Mucosa of rectum (tissue), 2 donors: ENCODE measurements around the gene SH3RF3.

Experiments
- H3K27ac ChIP-seq, 2 donors: one replicate each; pipeline ENCODE4 v1.7.0; 2013; ENCODE audit warnings: inconsistent platforms in 2 of 2, low read depth in 2 of 2, low read length in 2 of 2
- H3K27me3 ChIP-seq, 2 donors: one replicate each; pipeline ENCODE4 v1.7.0; 2013; ENCODE audit warnings: low read length in 2 of 2; ENCODE audit not compliant: control insufficient read depth in 2 of 2, insufficient read depth in 2 of 2
- H3K36me3 ChIP-seq, 2 donors: one replicate each; pipeline ENCODE4 v1.7.0; 2013; ENCODE audit warnings: low read length in 2 of 2; ENCODE audit not compliant: control insufficient read depth in 2 of 2, insufficient read depth in 2 of 2
- H3K4me1 ChIP-seq, 2 donors: one replicate each; pipeline ENCODE4 v1.7.0; 2013; ENCODE audit warnings: low read length in 2 of 2, mild to moderate bottlenecking in 1 of 2; ENCODE audit not compliant: control insufficient read depth in 2 of 2, insufficient read depth in 2 of 2
- H3K4me3 ChIP-seq, 2 donors: one replicate each; pipeline ENCODE4 v1.7.0; 2013; ENCODE audit warnings: low read length in 2 of 2
- H3K9ac ChIP-seq, 2 donors: one replicate each; pipeline ENCODE4 v1.7.0; 2013; ENCODE audit warnings: low read length in 2 of 2, low read depth in 1 of 2, mild to moderate bottlenecking in 1 of 2
- H3K9me3 ChIP-seq, 2 donors: one replicate each; pipeline ENCODE4 v1.7.0; 2013; ENCODE audit warnings: low read length in 2 of 2; ENCODE audit not compliant: control insufficient read depth in 2 of 2
- donor health status: healthy.
- donor health status: Normal muscosa, but diverticular disease.

SH3RF3 gene

GRCh38 chr2:109393662-109393972 lies 264.6 kb downstream of the SH3RF3 start:
- no peak overlapping the region for H3K9ac ChIP-seq
- H3K27ac ChIP-seq: no peak overlapping the region
- H3K4me1 ChIP-seq: peaks cover 0 to 4% of the 10 kb centered on the region in 2 donors
- no peaks in the 10 kb centered on the region for H3K9me3 ChIP-seq
- no peaks in the 10 kb centered on the region for H3K36me3 ChIP-seq
- no peaks in the 10 kb centered on the region for H3K27me3 ChIP-seq
- no peak overlapping the region for H3K4me3 ChIP-seq

- H3K9ac ChIP-seq: no peak overlapping the region
- no peak overlapping the region for H3K27ac ChIP-seq
- H3K27me3 ChIP-seq: no peaks in the 10 kb centered on the region
- no peaks in the 10 kb centered on the region for H3K36me3 ChIP-seq
- H3K4me1 ChIP-seq: peaks cover 0 to 4% of the 10 kb centered on the region in 2 donors
- no peaks in the 10 kb centered on the region for H3K9me3 ChIP-seq
- no peak overlapping the region for H3K4me3 ChIP-seq
Measured at GRCh38 chr2:109395494-109396201, 266.6 kb downstream of the SH3RF3 start.

GRCh38 chr2:109396202-109397180 lies 267.5 kb downstream of the SH3RF3 start:
- no peak overlapping the region for H3K4me3 ChIP-seq
- peaks cover 0 to 4% of the 10 kb centered on the region in 2 donors for H3K4me1 ChIP-seq
- no peak overlapping the region for H3K27ac ChIP-seq
- H3K9ac ChIP-seq: no peak overlapping the region
- no peaks in the 10 kb centered on the region for H3K36me3 ChIP-seq
- H3K27me3 ChIP-seq: no peaks in the 10 kb centered on the region
- no peaks in the 10 kb centered on the region for H3K9me3 ChIP-seq

- Histone ChIP-seq H3K4me3 (no peak overlapping the region), H3K27me3 (no peaks in the 10 kb centered on the region), H3K4me1 (peaks cover 0 to 4% of the 10 kb centered on the region in 2 donors), H3K9ac (no peak overlapping the region), H3K27ac (no peak overlapping the region), H3K9me3 (no peaks in the 10 kb centered on the region), H3K36me3 (no peaks in the 10 kb centered on the region)
Measured at GRCh38 chr2:109397893-109398292, 268.9 kb downstream of the SH3RF3 start.

- Histone ChIP-seq H3K4me1 (peaks cover 0 to 4% of the 10 kb centered on the region in 2 donors), H3K4me3 (no peak overlapping the region), H3K36me3 (no peaks in the 10 kb centered on the region), H3K9ac (no peak overlapping the region), H3K9me3 (no peaks in the 10 kb centered on the region), H3K27me3 (no peaks in the 10 kb centered on the region), H3K27ac (no peak overlapping the region)
Measured at GRCh38 chr2:109398366-109399015, 269.5 kb downstream of the SH3RF3 start.

- H3K36me3 ChIP-seq: no peaks in the 10 kb centered on the region
- H3K27ac ChIP-seq: no peak overlapping the region
- H3K9ac ChIP-seq: no peak overlapping the region
- H3K4me3 ChIP-seq: no peak overlapping the region
- H3K27me3 ChIP-seq: no peaks in the 10 kb centered on the region
- H3K9me3 ChIP-seq: no peaks in the 10 kb centered on the region
- peaks cover 0 to 4% of the 10 kb centered on the region in 2 donors for H3K4me1 ChIP-seq
Measured at GRCh38 chr2:109399066-109399465, 270.1 kb downstream of the SH3RF3 start.

GRCh38 chr2:109400102-109400501 lies 271.1 kb downstream of the SH3RF3 start:
- Histone ChIP-seq H3K36me3 (no peaks in the 10 kb centered on the region), H3K4me1 (peaks cover 0 to 4% of the 10 kb centered on the region in 2 donors), H3K27me3 (no peaks in the 10 kb centered on the region), H3K9ac (no peak overlapping the region), H3K4me3 (no peak overlapping the region), H3K9me3 (no peaks in the 10 kb centered on the region), H3K27ac (no peak overlapping the region)

- Histone ChIP-seq H3K36me3 (no peaks in the 10 kb centered on the region), H3K4me1 (peaks cover 0 to 2% of the 10 kb centered on the region in 2 donors), H3K9ac (no peak overlapping the region), H3K4me3 (no peak overlapping the region), H3K27ac (no peak overlapping the region), H3K27me3 (no peaks in the 10 kb centered on the region), H3K9me3 (no peaks in the 10 kb centered on the region)
Measured at GRCh38 chr2:109401370-109401769, 272.4 kb downstream of the SH3RF3 start.

GRCh38 chr2:109402180-109402579 lies 273.2 kb downstream of the SH3RF3 start:
- Histone ChIP-seq H3K4me1 (peaks cover 0 to under 1% of the 10 kb centered on the region in 2 donors), H3K9ac (no peak overlapping the region), H3K4me3 (no peak overlapping the region), H3K27me3 (no peaks in the 10 kb centered on the region), H3K36me3 (no peaks in the 10 kb centered on the region), H3K9me3 (no peaks in the 10 kb centered on the region), H3K27ac (no peak overlapping the region)
